ENCODE measurements around the gene DRAM1.
"Not testable (repeated sequence)": the region's sequence is repeated elsewhere in the genome, so short reads cannot be mapped to it uniquely, and the experiment has no call there.

The DRAM1 gene

DNA sequence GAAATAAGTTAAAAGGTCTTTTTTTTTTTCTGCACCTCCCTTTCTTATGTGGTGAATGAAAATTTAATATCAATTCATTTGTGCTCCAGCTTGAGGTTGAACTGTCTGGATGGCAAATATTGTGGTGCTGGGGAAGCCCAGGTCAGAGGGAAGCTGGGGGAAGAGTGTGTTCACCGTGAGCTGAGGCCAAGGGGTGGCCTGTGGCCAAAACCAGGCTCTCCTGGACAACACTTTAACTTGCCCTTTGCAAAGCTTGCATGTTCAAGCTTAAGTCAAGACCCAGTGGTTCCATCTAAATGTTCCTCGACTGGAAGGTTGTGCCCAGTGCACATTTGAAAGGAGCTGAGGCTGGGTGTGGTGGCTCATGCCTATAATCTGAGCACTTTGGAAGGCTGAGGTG, 28.8 kb downstream of the DRAM1 start:
- DNase-seq (ENCODE audit: low spot score in 2 of 2) (no peak), ATAC-seq (ENCODE audit: low read depth) (no peak)
- Mint-ChIP-seq H3K27me3 (no peaks in the 10 kb centered on the region), H3K4me1 (peaks cover 10% of the 10 kb centered on the region), H3K4me3 (no peak overlapping the region), H3K36me3 (peaks cover 5% of the 10 kb centered on the region), H3K9me3 (no peaks in the 10 kb centered on the region), H3K27ac (no peak overlapping the region)

DNA sequence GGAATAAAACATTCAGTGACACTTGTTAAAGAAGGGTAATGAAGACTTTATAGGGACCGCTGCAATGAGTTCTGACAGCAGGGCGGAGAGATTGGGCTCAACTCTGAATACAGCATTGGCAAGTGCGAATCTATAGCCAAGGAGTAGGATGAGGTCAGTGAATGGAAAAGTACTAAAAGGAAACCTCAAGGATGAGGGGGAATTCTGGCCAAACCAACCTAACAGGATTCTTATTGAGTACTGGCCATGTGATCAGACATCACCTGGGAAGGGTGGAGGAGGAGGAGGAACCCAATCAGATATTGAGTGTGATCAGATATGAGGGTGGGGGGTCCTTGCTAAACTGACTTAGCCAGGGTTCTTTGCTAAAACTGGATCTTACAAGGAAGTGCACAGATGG, 31.0 kb downstream of the DRAM1 start:
- Mint-ChIP-seq H3K36me3 (no peaks in the 10 kb centered on the region), H3K9me3 (no peaks in the 10 kb centered on the region), H3K4me3 (peak overlapping the region; percentile 84), H3K27ac (no peak overlapping the region), H3K27me3 (no peaks in the 10 kb centered on the region), H3K4me1 (peaks cover 12% of the 10 kb centered on the region)
- ATAC-seq (ENCODE audit: low read depth) = no peak
- no peak for DNase-seq (ENCODE audit: low spot score in 2 of 2)

DNA sequence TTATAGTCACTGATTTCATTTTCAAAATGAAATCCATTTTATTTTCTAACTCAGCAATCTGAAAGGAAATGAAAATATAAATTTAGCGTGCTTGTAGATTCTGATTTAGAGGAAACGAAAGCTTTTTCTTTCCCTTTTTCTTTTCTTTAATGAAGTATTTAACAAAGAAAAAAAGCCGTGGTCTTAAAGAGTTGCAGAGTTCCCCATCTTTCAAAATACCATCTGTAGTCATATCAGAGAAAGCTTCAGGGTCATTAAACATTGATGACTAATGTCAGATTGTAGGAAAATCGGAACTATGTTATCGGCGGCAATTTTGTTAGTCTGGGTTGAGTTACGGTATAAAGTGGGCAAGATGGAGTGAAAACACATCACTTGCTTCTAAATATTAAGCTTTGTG, 32.3 kb downstream of the DRAM1 start:
- H3K27me3 Mint-ChIP-seq = no peaks in the 10 kb centered on the region
- DNase-seq (ENCODE audit: low spot score in 2 of 2) (no peak), ATAC-seq (ENCODE audit: low read depth) (peak; percentile 78)
- H3K27ac Mint-ChIP-seq = peak overlapping the region; percentile 87
- H3K36me3 Mint-ChIP-seq = peaks cover 1% of the 10 kb centered on the region
- peaks cover 12% of the 10 kb centered on the region for H3K4me1 Mint-ChIP-seq
- H3K4me3 Mint-ChIP-seq = peak overlapping the region; percentile 84
- H3K9me3 Mint-ChIP-seq = no peaks in the 10 kb centered on the region

DNA sequence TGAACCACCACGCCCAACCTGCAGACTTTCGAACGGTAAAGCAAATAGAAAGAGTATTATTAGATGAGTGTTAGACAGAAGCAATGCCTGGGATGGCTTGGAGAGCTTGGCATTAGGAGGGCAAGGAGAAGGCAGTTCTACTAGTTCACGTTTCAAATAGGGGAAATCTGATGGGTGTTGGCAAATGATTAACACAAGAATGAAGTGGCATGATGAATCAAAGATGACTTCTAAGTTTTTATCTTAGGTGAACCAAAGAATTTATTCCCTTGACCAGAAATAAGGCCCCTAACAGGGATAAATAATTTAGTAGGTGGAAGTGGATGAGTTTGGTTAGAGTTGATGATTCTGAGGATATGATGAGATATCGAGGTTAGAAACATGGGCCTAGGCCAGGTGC, 38.5 kb downstream of the DRAM1 start:
- H3K4me3 Mint-ChIP-seq = no peak overlapping the region
- peak overlapping the region; percentile 35 for H3K27ac Mint-ChIP-seq
- no peaks in the 10 kb centered on the region for H3K27me3 Mint-ChIP-seq
- H3K4me1 Mint-ChIP-seq = peaks cover 14% of the 10 kb centered on the region
- H3K9me3 Mint-ChIP-seq = no peaks in the 10 kb centered on the region
- no peak for DNase-seq (ENCODE audit: low spot score in 2 of 2)
- ATAC-seq (ENCODE audit: low read depth) = no peak
- H3K36me3 Mint-ChIP-seq = peaks cover 1% of the 10 kb centered on the region

DNA sequence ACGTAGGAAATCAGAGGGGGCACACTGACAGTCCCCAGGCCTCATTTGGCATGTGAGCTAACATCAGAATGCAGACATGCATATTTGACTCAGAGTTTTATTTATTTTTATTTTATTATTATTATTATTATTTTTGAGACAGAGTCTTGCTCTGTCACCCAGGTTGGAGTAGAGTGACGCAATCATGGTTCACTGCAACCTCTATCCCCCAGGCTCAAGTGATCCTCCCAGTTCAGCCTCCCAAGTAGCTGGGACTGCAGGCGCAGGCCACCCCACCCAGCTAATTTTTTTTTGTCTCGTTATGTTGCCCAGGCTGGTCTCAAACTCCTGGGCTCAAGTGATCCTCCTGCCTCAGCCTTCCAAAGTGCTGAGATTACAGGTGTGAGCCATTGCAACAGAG, 41.4 kb downstream of the DRAM1 start:
- Mint-ChIP-seq H3K27ac (peak overlapping the region; percentile 31), H3K4me1 (peaks cover 15% of the 10 kb centered on the region)
- not testable (repeated sequence) for H3K4me3 Mint-ChIP-seq; H3K36me3 Mint-ChIP-seq; ATAC-seq (ENCODE audit: low read depth); H3K27me3 Mint-ChIP-seq; DNase-seq (ENCODE audit: low spot score in 2 of 2); H3K9me3 Mint-ChIP-seq

DNA sequence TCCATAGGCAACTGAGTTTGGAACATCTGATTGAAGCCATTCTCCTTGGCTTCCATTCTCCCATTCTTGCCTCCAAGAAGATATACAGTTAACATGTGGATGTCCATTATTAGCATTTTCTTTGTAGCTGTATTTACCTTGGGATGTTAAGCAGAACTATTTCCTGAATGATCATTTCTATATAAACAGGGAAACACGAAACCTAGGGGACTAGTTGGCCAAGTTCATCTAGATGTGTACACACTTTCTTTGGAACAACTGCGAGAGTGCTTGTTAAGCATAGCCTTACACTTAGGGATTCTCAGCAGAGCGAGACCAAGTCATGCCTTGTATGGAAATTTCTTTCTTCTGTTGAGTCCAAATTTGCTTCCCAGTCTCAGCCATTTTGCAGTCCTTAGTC, 42.1 kb downstream of the DRAM1 start:
- H3K27ac Mint-ChIP-seq = peak overlapping the region; percentile 31
- DNase-seq (ENCODE audit: low spot score in 2 of 2) (no peak), ATAC-seq (ENCODE audit: low read depth) (no peak)
- H3K27me3 Mint-ChIP-seq = no peaks in the 10 kb centered on the region
- peaks cover 15% of the 10 kb centered on the region for H3K4me1 Mint-ChIP-seq
- no peaks in the 10 kb centered on the region for H3K36me3 Mint-ChIP-seq
- no peaks in the 10 kb centered on the region for H3K9me3 Mint-ChIP-seq
- no peak overlapping the region for H3K4me3 Mint-ChIP-seq

DNA sequence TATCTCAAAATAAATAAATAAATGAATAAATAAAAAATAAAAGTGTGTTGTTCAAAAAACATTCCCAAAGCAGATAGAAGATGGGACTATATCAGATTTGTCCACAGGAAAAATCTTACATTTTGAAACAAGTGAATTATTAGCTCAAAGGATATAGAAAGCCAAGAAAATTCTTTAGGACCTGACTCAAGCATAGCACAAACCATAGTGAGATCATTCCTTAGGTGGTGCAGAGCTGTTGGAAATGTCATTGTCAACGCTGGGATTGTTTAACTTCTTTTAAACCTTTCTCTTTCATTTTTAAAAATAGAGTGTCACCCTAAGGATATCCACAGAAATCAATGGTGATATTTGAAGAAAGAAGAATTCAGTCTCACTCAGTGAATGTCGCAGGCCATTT, 43.5 kb downstream of the DRAM1 start:
- Mint-ChIP-seq H3K27me3 (no peaks in the 10 kb centered on the region), H3K27ac (no peak overlapping the region), H3K4me3 (no peak overlapping the region), H3K9me3 (no peaks in the 10 kb centered on the region), H3K36me3 (no peaks in the 10 kb centered on the region), H3K4me1 (peaks cover 15% of the 10 kb centered on the region)
- ATAC-seq (ENCODE audit: low read depth) (no peak), DNase-seq (ENCODE audit: low spot score in 2 of 2) (no peak)

DNA sequence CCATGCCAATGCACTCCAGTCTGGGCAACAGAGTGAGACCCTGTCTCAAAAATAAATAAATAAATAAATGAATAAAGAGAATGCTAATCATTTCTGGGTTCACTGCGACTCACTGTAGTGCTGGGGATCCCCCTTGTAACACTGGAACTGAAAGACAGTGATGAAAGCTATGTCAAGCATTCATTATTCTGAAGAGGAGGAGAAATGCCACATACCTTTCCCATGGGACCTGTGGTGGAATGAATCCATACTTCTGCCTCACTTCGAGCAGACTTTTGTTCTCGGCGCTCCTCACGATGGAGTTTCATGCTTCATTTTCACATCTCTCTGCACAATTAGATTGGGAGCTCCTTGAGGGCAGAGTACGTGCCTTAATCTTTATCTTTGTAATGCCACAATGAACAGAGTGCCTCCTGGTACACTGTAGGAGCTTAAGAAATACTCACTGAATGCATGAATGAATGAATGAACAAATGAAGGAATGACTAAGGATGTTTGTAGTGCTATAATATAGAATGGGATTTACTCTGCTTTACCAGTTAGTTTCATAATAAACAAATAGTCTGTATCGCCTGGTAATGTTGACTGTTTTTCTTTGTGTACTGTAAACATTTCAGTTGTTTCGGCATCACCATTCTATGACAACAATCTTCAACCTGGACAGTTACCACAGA, 45.8 kb downstream of the DRAM1 start:
- no peak for DNase-seq (ENCODE audit: low spot score in 2 of 2)
- peak; percentile 38 for ATAC-seq (ENCODE audit: low read depth)
- Mint-ChIP-seq H3K36me3 (no peaks in the 10 kb centered on the region), H3K27ac (no peak overlapping the region), H3K9me3 (no peaks in the 10 kb centered on the region), H3K4me3 (no peak overlapping the region), H3K4me1 (peaks cover 7% of the 10 kb centered on the region), H3K27me3 (no peaks in the 10 kb centered on the region)

DNA sequence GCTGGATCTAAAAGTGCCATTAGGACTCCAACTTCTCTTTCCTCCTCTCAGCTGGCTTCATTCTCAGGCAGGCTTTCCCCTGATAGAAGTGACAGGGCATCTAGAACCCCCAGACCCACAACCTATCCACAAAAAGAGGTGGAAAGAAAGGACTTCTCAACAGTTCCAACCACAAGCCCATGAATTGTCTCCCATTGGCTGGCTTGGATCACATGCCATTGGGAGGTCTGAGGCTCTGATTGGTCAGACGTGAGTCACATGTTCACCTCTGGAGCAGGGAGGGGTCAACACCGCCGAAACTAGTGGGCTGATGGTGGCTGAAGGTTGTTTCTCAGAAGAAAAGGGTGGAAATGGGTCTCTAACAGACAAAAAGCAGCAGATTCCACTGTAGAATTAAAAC, 47.2 kb downstream of the DRAM1 start:
- ATAC-seq (ENCODE audit: low read depth) (no peak), DNase-seq (ENCODE audit: low spot score in 2 of 2) (no peak)
- peaks cover 3% of the 10 kb centered on the region for H3K36me3 Mint-ChIP-seq
- no peak overlapping the region for H3K4me3 Mint-ChIP-seq
- H3K9me3 Mint-ChIP-seq = peaks cover 4% of the 10 kb centered on the region
- H3K27me3 Mint-ChIP-seq = no peaks in the 10 kb centered on the region
- H3K27ac Mint-ChIP-seq = no peak overlapping the region
- peaks cover 14% of the 10 kb centered on the region for H3K4me1 Mint-ChIP-seq

DNA sequence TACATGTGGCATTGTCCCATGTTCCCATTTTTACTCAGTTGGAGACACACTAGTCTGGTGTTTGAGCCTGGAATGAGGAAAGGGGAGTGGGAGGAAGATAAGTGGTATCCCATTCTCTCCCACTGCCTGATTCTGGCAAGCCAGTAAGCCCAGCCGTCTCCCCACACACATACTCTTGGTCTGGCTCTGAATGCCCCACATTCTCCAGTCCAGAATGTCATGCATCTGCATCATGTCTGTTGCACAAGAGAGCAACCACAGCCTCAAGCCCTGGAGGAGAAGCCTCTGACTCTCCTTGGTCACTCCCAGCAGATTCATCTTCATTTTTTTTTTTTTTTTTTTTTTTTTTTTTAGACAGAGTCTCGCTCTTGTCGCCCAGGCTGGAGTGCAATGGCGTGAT, 48.0 kb downstream of the DRAM1 start:
- H3K36me3 Mint-ChIP-seq = peaks cover 3% of the 10 kb centered on the region
- no peak for ATAC-seq (ENCODE audit: low read depth)
- peaks cover 16% of the 10 kb centered on the region for H3K4me1 Mint-ChIP-seq
- no peak overlapping the region for H3K27ac Mint-ChIP-seq
- DNase-seq (ENCODE audit: low spot score in 2 of 2) = no peak
- H3K4me3 Mint-ChIP-seq = no peak overlapping the region
- H3K9me3 Mint-ChIP-seq = peaks cover 4% of the 10 kb centered on the region
- H3K27me3 Mint-ChIP-seq = no peaks in the 10 kb centered on the region

DNA sequence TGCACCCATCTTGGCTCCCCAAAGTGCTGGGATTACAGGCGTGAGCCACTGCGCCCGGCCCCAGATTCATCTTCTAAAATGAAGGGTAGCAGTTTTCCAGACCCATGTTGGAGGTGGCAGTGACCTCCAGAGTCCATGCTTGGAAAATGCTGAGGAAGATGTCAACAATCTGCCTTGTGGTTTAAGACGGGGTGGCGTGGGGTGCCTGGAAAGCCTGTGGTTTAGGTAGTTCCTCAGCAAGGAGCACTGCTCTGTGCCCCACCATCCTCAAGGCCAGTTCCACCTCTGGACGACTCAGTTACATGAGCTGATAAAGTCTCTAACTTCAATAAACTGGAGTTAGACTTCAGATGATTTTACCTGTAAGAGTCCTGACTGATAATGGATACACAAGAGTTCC, 48.6 kb downstream of the DRAM1 start:
- peaks cover 3% of the 10 kb centered on the region for H3K36me3 Mint-ChIP-seq
- no peak overlapping the region for H3K27ac Mint-ChIP-seq
- peaks cover 4% of the 10 kb centered on the region for H3K9me3 Mint-ChIP-seq
- DNase-seq (ENCODE audit: low spot score in 2 of 2) (no peak), ATAC-seq (ENCODE audit: low read depth) (no peak)
- H3K27me3 Mint-ChIP-seq = no peaks in the 10 kb centered on the region
- no peak overlapping the region for H3K4me3 Mint-ChIP-seq
- peaks cover 19% of the 10 kb centered on the region for H3K4me1 Mint-ChIP-seq

DNA sequence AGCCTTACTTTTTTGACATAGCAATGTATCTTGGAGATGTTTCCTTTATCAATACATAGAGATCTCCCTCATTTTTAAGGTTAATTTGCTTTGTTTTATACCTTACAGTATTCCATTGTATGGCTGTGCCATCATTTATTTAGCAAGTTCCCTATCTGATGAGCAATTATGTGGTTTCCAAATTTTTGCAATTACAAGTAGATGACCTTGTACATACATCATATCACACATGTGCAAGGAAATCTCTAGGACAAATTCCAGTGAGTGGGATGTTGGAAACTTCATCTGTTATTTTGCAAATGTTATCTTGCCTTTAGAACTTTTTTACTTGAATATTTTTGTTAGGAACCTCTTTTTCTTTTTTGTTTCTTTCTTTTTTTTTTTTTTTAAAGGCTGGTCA, 49.7 kb downstream of the DRAM1 start:
- DNase-seq (ENCODE audit: low spot score in 2 of 2) = no peak
- no peak for ATAC-seq (ENCODE audit: low read depth)
- no peaks in the 10 kb centered on the region for H3K27me3 Mint-ChIP-seq
- no peak overlapping the region for H3K4me3 Mint-ChIP-seq
- H3K9me3 Mint-ChIP-seq = peaks cover 4% of the 10 kb centered on the region
- H3K4me1 Mint-ChIP-seq = peaks cover 25% of the 10 kb centered on the region
- H3K36me3 Mint-ChIP-seq = peaks cover 3% of the 10 kb centered on the region
- no peak overlapping the region for H3K27ac Mint-ChIP-seq

DNA sequence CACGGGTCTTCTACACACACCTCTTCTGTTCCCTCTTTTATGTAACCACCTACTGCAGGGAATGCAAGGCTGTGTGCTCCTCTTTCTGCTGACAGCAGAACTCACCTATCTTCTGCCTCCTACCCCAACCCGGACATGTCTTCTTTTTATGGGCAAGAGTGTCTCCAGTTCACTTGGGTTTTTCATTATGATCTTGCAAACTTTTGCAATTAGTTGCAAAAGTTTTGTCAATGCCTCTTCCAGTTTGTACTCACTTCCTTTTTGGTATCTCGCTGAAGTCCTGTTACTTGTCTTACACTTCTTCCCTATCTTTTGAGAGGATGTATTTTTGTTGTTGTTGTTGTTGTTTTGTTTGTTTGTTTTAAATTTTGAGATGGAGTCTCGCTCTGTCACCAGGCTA, 50.6 kb downstream of the DRAM1 start:
- ATAC-seq (ENCODE audit: low read depth) (no peak), DNase-seq (ENCODE audit: low spot score in 2 of 2) (no peak)
- Mint-ChIP-seq H3K27ac (no peak overlapping the region), H3K27me3 (no peaks in the 10 kb centered on the region), H3K9me3 (peaks cover 4% of the 10 kb centered on the region), H3K4me1 (peaks cover 32% of the 10 kb centered on the region), H3K36me3 (peaks cover 3% of the 10 kb centered on the region), H3K4me3 (no peak overlapping the region)

DNA sequence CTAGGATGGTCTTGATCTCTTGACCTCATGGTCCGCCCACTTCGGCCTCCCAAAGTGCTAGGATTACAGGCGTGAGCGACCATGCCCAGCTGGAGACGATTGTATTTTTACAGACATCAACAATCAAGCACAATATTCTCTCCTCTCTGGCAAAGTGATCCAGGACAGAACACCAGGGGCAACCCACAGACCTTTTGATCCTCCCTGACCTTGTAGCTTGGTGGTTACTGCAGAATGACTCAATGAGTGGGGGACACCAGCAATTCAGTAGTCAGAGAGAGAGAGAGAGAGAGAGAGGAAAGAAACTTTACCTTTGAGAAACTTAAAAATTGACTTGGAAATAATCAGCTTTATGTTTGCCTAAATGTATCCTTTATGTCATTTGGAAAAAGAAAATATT, 51.2 kb downstream of the DRAM1 start:
- H3K9me3 Mint-ChIP-seq = peaks cover 6% of the 10 kb centered on the region
- no peak overlapping the region for H3K4me3 Mint-ChIP-seq
- DNase-seq (ENCODE audit: low spot score in 2 of 2) (no peak), ATAC-seq (ENCODE audit: low read depth) (no peak)
- peaks cover 35% of the 10 kb centered on the region for H3K4me1 Mint-ChIP-seq
- no peak overlapping the region for H3K27ac Mint-ChIP-seq
- peaks cover 3% of the 10 kb centered on the region for H3K36me3 Mint-ChIP-seq
- no peaks in the 10 kb centered on the region for H3K27me3 Mint-ChIP-seq

DNA sequence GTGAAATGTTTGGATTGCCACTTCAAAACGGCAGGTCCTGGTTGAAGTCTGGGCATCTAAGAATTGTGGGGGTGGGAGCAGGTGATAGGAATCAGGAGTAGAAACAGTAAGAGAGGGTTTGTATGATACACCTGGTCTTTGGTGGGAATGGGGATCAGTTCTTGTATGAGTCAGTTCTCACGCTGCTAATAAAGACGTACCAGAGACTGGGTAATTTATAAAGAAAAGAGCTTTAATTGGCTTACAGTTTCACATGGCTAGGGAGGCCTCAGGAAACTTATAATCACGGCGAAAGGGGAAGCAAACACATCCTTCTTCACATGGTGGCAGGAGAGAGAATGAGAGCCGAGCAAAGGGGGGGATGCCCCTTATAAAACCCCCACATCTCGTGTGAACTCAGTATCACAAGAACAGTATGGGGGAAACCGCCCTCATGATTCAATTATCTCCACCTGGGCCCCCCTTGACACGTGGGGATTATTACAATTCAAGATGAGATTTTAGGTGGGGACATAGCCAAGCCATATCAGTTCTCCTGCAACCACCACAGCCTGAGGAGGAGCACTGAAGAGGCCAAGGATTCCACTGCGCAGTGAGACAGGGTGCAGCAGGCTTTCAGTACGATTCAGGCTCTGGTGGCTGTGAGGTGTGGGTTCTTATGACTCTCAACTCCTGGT, 52.1 kb downstream of the DRAM1 start:
- no peak overlapping the region for H3K4me3 Mint-ChIP-seq
- H3K4me1 Mint-ChIP-seq = peaks cover 43% of the 10 kb centered on the region
- no peaks in the 10 kb centered on the region for H3K27me3 Mint-ChIP-seq
- peaks cover 6% of the 10 kb centered on the region for H3K9me3 Mint-ChIP-seq
- no peak for ATAC-seq (ENCODE audit: low read depth)
- H3K36me3 Mint-ChIP-seq = peaks cover 3% of the 10 kb centered on the region
- peak overlapping the region; percentile 75 for H3K27ac Mint-ChIP-seq
- DNase-seq (ENCODE audit: low spot score in 2 of 2) = no peak

Data from memory B cell (primary cell).